ENCODE measurements around the gene NECAB3.

The NECAB3 gene

GRCh38 chr20:33664085-33664761 lies 10.0 kb downstream of the NECAB3 start:
- DNase-seq (ENCODE audit: low read depth) = no peak

GRCh38 chr20:33663161-33664084 lies 10.8 kb downstream of the NECAB3 start:
- peak; percentile 72 for DNase-seq (ENCODE audit: low read depth)

- no peak for DNase-seq (ENCODE audit: low read depth)
Measured at GRCh38 chr20:33662172-33662571, 12.1 kb downstream of the NECAB3 start, which contains the start of gene C20orf144. TSS of gene C20orf144 (plus strand) at chr20:33662327. CDS start at chr20:33662346, 19 bp downstream.

- DNase-seq (ENCODE audit: low read depth) = no peak
Measured at GRCh38 chr20:33660685-33661058, 13.6 kb downstream of the NECAB3 start.

GRCh38 chr20:33660035-33660684 lies 14.1 kb downstream of the NECAB3 start:
- DNase-seq (ENCODE audit: low read depth) = no peak

GRCh38 chr20:33659341-33660034 lies 14.7 kb downstream of the NECAB3 start:
- DNase-seq (ENCODE audit: low read depth) = no peak

GRCh38 chr20:33658929-33659328 lies 15.3 kb downstream of the NECAB3 start:
- DNase-seq (ENCODE audit: low read depth) = no peak

GRCh38 chr20:33658510-33658909 lies 15.7 kb downstream of the NECAB3 start:
- no peak for DNase-seq (ENCODE audit: low read depth)

GRCh38 chr20:33657704-33658095 lies 16.5 kb downstream of the NECAB3 start:
- no peak for DNase-seq (ENCODE audit: low read depth)

GRCh38 chr20:33656783-33657703 lies 17.2 kb downstream of the NECAB3 start:
- DNase-seq (ENCODE audit: low read depth) = no peak

- DNase-seq (ENCODE audit: low read depth) = no peak
Measured at GRCh38 chr20:33656010-33656782, 18.0 kb downstream of the NECAB3 start.

- no peak for DNase-seq (ENCODE audit: low read depth)
Measured at GRCh38 chr20:33655164-33655563, 19.1 kb downstream of the NECAB3 start.

GRCh38 chr20:33654680-33655161 lies 19.5 kb downstream of the NECAB3 start:
- DNase-seq (ENCODE audit: low read depth) = no peak

- DNase-seq (ENCODE audit: low read depth) = no peak
Measured at GRCh38 chr20:33653900-33654596, 20.2 kb downstream of the NECAB3 start.

- no peak for DNase-seq (ENCODE audit: low read depth)
Measured at GRCh38 chr20:33653218-33653899, 20.9 kb downstream of the NECAB3 start.

- DNase-seq (ENCODE audit: low read depth) = no peak
Measured at GRCh38 chr20:33651562-33652048, 22.6 kb downstream of the NECAB3 start.

GRCh38 chr20:33650753-33651561 lies 23.3 kb downstream of the NECAB3 start:
- no peak for DNase-seq (ENCODE audit: low read depth)
